ENCODE results near the gene GLIPR2.

DNA sequence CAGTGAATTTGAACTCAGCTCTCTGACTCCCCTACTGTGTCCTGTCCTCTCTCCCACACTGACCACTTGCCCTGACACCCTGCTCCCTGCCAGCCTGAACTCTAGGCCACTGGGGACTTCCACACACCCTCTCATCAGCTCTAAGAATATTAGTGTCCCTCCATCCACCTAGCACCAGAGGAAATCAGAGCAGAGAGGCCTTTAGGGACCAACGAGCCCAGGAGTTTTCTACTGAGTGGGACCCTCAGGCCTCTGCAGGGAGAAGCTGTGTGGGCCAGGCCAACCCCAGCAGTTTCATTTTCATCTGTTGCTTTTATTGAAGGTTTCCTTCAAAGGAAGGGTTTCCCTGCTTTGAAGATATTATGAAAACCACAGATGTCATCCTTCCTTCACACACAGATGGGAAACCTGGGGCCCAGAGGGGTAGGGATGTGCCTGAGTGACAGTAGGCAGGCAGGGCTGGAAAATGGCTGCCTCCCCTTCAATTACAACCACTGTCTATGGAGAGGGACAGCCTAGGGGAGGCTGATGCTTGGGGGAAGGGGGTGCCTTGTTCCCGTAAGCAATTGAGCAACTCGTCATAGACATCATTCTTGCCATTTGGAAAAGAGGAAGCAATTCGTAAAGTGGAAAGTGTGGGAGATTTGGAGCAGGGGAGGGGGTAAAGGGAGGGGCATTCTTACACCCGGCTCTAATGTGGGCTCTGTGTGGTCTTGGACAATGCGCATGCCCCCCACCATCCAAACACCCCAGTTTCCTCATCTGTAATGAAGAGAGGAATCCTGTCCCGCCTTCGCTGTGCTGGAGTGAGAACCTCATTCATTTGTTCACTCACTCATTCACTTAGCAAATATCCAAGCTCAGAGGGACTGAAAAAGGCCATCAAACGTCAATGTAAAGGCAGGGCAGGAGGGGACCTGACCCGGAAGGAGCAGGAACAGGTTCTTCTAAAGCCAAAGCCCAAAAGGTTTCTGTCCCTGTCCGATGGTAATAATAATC, 3.9 kb downstream of the GLIPR2 start:
- TF ChIP-seq, protein P1, sequence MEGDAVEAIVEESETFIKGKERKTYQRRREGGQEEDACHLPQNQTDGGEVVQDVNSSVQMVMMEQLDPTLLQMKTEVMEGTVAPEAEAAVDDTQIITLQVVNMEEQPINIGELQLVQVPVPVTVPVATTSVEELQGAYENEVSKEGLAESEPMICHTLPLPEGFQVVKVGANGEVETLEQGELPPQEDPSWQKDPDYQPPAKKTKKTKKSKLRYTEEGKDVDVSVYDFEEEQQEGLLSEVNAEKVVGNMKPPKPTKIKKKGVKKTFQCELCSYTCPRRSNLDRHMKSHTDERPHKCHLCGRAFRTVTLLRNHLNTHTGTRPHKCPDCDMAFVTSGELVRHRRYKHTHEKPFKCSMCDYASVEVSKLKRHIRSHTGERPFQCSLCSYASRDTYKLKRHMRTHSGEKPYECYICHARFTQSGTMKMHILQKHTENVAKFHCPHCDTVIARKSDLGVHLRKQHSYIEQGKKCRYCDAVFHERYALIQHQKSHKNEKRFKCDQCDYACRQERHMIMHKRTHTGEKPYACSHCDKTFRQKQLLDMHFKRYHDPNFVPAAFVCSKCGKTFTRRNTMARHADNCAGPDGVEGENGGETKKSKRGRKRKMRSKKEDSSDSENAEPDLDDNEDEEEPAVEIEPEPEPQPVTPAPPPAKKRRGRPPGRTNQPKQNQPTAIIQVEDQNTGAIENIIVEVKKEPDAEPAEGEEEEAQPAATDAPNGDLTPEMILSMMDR (conservative IDR thresholded peaks at IDR 0.05; ENCODE audit: low read depth, low read length): no peak
- TF ChIP-seq RFX5 (IDR thresholded peaks at IDR 0.05; ENCODE audit: low read depth, low read length): no peak
- TF ChIP-seq POLR2A (IDR thresholded peaks at IDR 0.05; ENCODE audit: low read depth, low read length): no peak
- TF ChIP-seq MAZ (IDR thresholded peaks at IDR 0.05; ENCODE audit: borderline replicate concordance, low read depth, low read length): no peak
- TF ChIP-seq USF2 (IDR thresholded peaks at IDR 0.05; ENCODE audit: low read depth, low read length): no peak
- TF ChIP-seq SMC3 (IDR thresholded peaks at IDR 0.05; ENCODE audit: low read depth, low read length): no peak
